ENCODE measurements around the gene ZNF100. TPM values are rescaled to one million over a fixed set of nuclear protein-coding genes. Genes with fewer than 3 reads are reported as not detected.

Gene ZNF100
- total RNA-seq, 1 donor from 2014 or later: 28.6 TPM

- Mint-ChIP-seq H3K27ac (ENCODE audit: unreplicated experiment) (no peak overlapping the region), H3K4me1 (peaks cover 4% of the 10 kb centered on the region), H3K27me3 (ENCODE audit: low read depth) (no peaks in the 10 kb centered on the region), H3K36me3 (ENCODE audit: low read depth) (peaks cover 7% of the 10 kb centered on the region), H3K9me3 (peaks cover 13% of the 10 kb centered on the region), H3K4me3 (no peak overlapping the region)
- TF ChIP-seq CTCF (conservative IDR thresholded peaks at IDR 0.05): no peak
- DNase-seq (ENCODE audit: low read depth, low spot score): no peak
Measured at GRCh38 chr19:21694171-21694906, 73.0 kb downstream of the ZNF100 start.

- H3K27me3 Mint-ChIP-seq (ENCODE audit: low read depth): no peaks in the 10 kb centered on the region
Measured at GRCh38 chr19:21693399-21693798, 74.0 kb downstream of the ZNF100 start.

GRCh38 chr19:21691661-21692060, 75.7 kb downstream of the ZNF100 start:
- H3K27me3 Mint-ChIP-seq (ENCODE audit: low read depth): no peaks in the 10 kb centered on the region
- DNase-seq (ENCODE audit: low read depth, low spot score): no peak
- H3K4me3 Mint-ChIP-seq: no peak overlapping the region
- no peak overlapping the region for H3K27ac Mint-ChIP-seq (ENCODE audit: unreplicated experiment)
- peaks cover 13% of the 10 kb centered on the region for H3K9me3 Mint-ChIP-seq
- H3K36me3 Mint-ChIP-seq (ENCODE audit: low read depth): peaks cover 11% of the 10 kb centered on the region
- TF ChIP-seq CTCF (conservative IDR thresholded peaks at IDR 0.05): no peak
- H3K4me1 Mint-ChIP-seq: peaks cover 4% of the 10 kb centered on the region

More at GRCh38 chr19:21693399-21693798, 74.0 kb downstream of the ZNF100 start:
- peaks cover 4% of the 10 kb centered on the region for H3K4me1 Mint-ChIP-seq
- no peak overlapping the region for H3K27ac Mint-ChIP-seq (ENCODE audit: unreplicated experiment)
- peaks cover 17% of the 10 kb centered on the region for H3K9me3 Mint-ChIP-seq
- DNase-seq (ENCODE audit: low read depth, low spot score): no peak
- H3K4me3 Mint-ChIP-seq: no peak overlapping the region
- no peak for TF ChIP-seq CTCF (conservative IDR thresholded peaks at IDR 0.05)
- H3K36me3 Mint-ChIP-seq (ENCODE audit: low read depth): peaks cover 11% of the 10 kb centered on the region

GRCh38 chr19:21688464-21688863, 78.9 kb downstream of the ZNF100 start:
- Mint-ChIP-seq H3K27me3 (ENCODE audit: low read depth) (no peaks in the 10 kb centered on the region), H3K4me1 (peaks cover 4% of the 10 kb centered on the region), H3K36me3 (ENCODE audit: low read depth) (peaks cover 15% of the 10 kb centered on the region), H3K4me3 (no peak overlapping the region), H3K9me3 (peaks cover 17% of the 10 kb centered on the region), H3K27ac (ENCODE audit: unreplicated experiment) (no peak overlapping the region)
- DNase-seq (ENCODE audit: low read depth, low spot score): no peak
- TF ChIP-seq CTCF (conservative IDR thresholded peaks at IDR 0.05): no peak

- Mint-ChIP-seq H3K36me3 (ENCODE audit: low read depth) (peaks cover 4% of the 10 kb centered on the region), H3K4me3 (no peak overlapping the region), H3K9me3 (peaks cover 14% of the 10 kb centered on the region), H3K27ac (ENCODE audit: unreplicated experiment) (no peak overlapping the region), H3K27me3 (ENCODE audit: low read depth) (no peaks in the 10 kb centered on the region), H3K4me1 (no peaks in the 10 kb centered on the region)
- no peak for DNase-seq (ENCODE audit: low read depth, low spot score)
- TF ChIP-seq CTCF (conservative IDR thresholded peaks at IDR 0.05): no peak
Measured at GRCh38 chr19:21680671-21681070, 86.7 kb downstream of the ZNF100 start.

Measured in neural crest cell (in vitro differentiated cells).